ENCODE data around the gene GRIK1.
"Not testable (repeated sequence)": the region's sequence is repeated elsewhere in the genome, so short reads cannot be mapped to it uniquely, and the experiment has no call there.

The GRIK1 gene

GRCh38 chr21:29606613-29607012 is 333.2 kb downstream of the GRIK1 start:
- no peak for DNase-seq (ENCODE audit: low read depth)
- TF ChIP-seq, protein P1, sequence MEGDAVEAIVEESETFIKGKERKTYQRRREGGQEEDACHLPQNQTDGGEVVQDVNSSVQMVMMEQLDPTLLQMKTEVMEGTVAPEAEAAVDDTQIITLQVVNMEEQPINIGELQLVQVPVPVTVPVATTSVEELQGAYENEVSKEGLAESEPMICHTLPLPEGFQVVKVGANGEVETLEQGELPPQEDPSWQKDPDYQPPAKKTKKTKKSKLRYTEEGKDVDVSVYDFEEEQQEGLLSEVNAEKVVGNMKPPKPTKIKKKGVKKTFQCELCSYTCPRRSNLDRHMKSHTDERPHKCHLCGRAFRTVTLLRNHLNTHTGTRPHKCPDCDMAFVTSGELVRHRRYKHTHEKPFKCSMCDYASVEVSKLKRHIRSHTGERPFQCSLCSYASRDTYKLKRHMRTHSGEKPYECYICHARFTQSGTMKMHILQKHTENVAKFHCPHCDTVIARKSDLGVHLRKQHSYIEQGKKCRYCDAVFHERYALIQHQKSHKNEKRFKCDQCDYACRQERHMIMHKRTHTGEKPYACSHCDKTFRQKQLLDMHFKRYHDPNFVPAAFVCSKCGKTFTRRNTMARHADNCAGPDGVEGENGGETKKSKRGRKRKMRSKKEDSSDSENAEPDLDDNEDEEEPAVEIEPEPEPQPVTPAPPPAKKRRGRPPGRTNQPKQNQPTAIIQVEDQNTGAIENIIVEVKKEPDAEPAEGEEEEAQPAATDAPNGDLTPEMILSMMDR (IDR thresholded peaks at IDR 0.05; ENCODE audit: insufficient read depth, low read depth, low read length, missing control alignments), result no peak
- H3K4me3 ChIP-seq (ENCODE audit: low read depth, low read length), result no peak overlapping the region

GRCh38 chr21:29605219-29605618 is 334.6 kb downstream of the GRIK1 start:
- not testable (repeated sequence) for H3K4me3 ChIP-seq (ENCODE audit: low read depth, low read length); DNase-seq (ENCODE audit: low read depth)

- DNase-seq (ENCODE audit: low read depth), result no peak
- TF ChIP-seq, protein P1 (IDR thresholded peaks at IDR 0.05; ENCODE audit: insufficient read depth, low read depth, low read length, missing control alignments), result no peak
- H3K4me3 ChIP-seq (ENCODE audit: low read depth, low read length), result no peak overlapping the region
Observed at GRCh38 chr21:29604076-29604475, 335.7 kb downstream of the GRIK1 start.

- DNase-seq (ENCODE audit: low read depth), result no peak
- TF ChIP-seq, protein P1 (IDR thresholded peaks at IDR 0.05; ENCODE audit: insufficient read depth, low read depth, low read length, missing control alignments), result no peak
- no peak overlapping the region for H3K4me3 ChIP-seq (ENCODE audit: low read depth, low read length)
Observed at GRCh38 chr21:29601047-29601446, 338.7 kb downstream of the GRIK1 start.

- DNase-seq (ENCODE audit: low read depth), result no peak
- TF ChIP-seq, protein P1 (IDR thresholded peaks at IDR 0.05; ENCODE audit: insufficient read depth, low read depth, low read length, missing control alignments), result no peak
- H3K4me3 ChIP-seq (ENCODE audit: low read depth, low read length), result no peak overlapping the region
Observed at GRCh38 chr21:29586696-29587095, 353.1 kb downstream of the GRIK1 start.

DNA sequence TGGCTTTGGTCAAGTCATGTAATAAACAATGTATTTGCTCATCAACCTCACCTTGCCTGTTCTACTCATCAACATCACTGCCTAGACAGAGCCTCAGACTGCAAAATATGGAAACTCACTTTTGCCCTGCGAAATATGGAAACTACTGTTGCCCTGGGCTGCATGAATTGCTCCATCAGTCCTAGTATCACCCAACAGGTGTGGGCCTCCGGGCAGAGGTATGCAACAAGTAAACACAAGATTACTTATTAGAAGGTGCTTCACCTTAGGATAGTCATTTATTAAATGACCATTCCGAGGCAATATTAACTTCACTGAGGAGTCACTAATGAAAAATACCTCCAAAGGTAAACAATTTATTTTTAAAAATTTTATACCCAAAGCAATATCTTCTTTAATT is 354.3 kb downstream of the GRIK1 start:
- no peak overlapping the region for H3K4me3 ChIP-seq (ENCODE audit: low read depth, low read length)
- no peak for DNase-seq (ENCODE audit: low read depth)
- TF ChIP-seq, protein P1 (IDR thresholded peaks at IDR 0.05; ENCODE audit: insufficient read depth, low read depth, low read length, missing control alignments), result no peak

DNA sequence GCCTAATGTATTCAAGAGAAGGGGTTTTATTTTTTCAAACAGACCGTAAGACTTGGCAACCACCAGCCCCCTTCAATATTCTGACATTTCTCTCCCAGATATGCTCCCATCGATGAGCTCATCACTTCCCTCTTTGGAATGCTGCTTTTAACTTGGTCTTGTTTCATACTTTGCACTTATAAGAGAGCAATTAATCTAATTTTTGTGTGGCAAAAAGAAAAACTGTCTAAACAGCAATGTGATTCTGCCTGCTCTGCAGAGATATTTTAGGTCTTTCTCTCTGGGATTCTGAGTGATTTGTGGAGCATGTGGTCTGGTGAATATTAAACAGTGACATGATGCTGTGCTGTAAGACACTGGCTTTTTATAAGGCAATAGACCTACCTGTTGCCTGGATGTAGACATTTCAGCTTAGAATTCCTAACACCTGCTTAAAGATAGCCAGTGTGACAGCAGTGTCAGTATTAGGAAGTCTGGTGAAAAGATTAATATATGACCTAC is 356.3 kb downstream of the GRIK1 start:
- TF ChIP-seq, protein P1 (IDR thresholded peaks at IDR 0.05; ENCODE audit: insufficient read depth, low read depth, low read length, missing control alignments), result no peak
- DNase-seq (ENCODE audit: low read depth), result no peak
- no peak overlapping the region for H3K4me3 ChIP-seq (ENCODE audit: low read depth, low read length)

Data from GM12865 (cell line).